A673 (cell line): ENCODE data around the gene TXLNA. TPM values are rescaled to one million over a fixed set of nuclear protein-coding genes. Genes with fewer than 3 reads are reported as not detected.

Source experiments
- BruUV-seq: library from RNA; stranded (reverse); fragments of 400-500 nt; replicated peaks from 2 replicates; lab custom pipeline; 2021; lab: Mats Ljungman, UMichigan
- CTCF ChIA-PET: fragments of 300-600 bp; sonication (Branson Sonifier 250); formaldehyde crosslinking; loops from one replicate; lab custom pipeline; 2022; ENCODE audit warnings: antibody characterized with exemption; lab: Charles Lee
- POLR2A ChIA-PET: fragments of 300-600 bp; sonication (Branson Sonifier 250); formaldehyde crosslinking; loops from one replicate; lab custom pipeline; 2022; ENCODE audit warnings: antibody characterized with exemption; ENCODE audit not compliant: low non-redundant PET; lab: Charles Lee
- DNase-seq: peaks from one replicate; pipeline ENCODE4 v3.0.0-alpha.2; 2015; ENCODE audit warnings: low spot score
- H3K27ac ChIP-seq: fragments of 200-600 bp; sonication (generic); 2 replicates; pipeline ENCODE4 v1.5.1; 2016; ENCODE audit warnings: mixed run types, low read depth, mild to moderate bottlenecking, mixed read lengths, antibody characterized with exemption, low read length; ENCODE audit not compliant: poor library complexity, severe bottlenecking
- H3K27me3 ChIP-seq: fragments of 200-600 bp; sonication (generic); replicated peaks from 2 replicates; pipeline ENCODE4 v1.6.1; 2017; ENCODE audit warnings: mixed run types, low read depth, mild to moderate bottlenecking, mixed read lengths, antibody characterized with exemption, low read length; ENCODE audit not compliant: insufficient read depth, poor library complexity
- H3K36me3 ChIP-seq: fragments of 200-600 bp; sonication (generic); 2 replicates; pipeline ENCODE4 v1.6.1; 2016; ENCODE audit warnings: mixed run types, mild to moderate bottlenecking, mixed read lengths, antibody characterized with exemption, low read length; ENCODE audit not compliant: insufficient read depth, poor library complexity, severe bottlenecking
- H3K4me1 ChIP-seq: fragments of 200-600 bp; sonication (generic); 2 replicates; pipeline ENCODE4 v1.6.1; 2017; ENCODE audit warnings: mixed run types, mild to moderate bottlenecking, mixed read lengths, antibody characterized with exemption, low read length; ENCODE audit not compliant: insufficient read depth, poor library complexity, severe bottlenecking
- H3K4me3 ChIP-seq: fragments of 200-600 bp; sonication (generic); 2 replicates; pipeline ENCODE4 v1.5.1; 2016; ENCODE audit warnings: low read depth, mixed run types, mild to moderate bottlenecking, mixed read lengths, low read length; ENCODE audit not compliant: poor library complexity, severe bottlenecking
- H3K9me3 ChIP-seq: fragments of 200-600 bp; sonication (generic); 2 replicates; pipeline ENCODE4 v1.6.1; 2016; ENCODE audit warnings: mixed run types, low read depth, mild to moderate bottlenecking, mixed read lengths, antibody characterized with exemption, low read length; ENCODE audit not compliant: poor library complexity, severe bottlenecking
- EZH2 ChIP-seq: fragments of 200-600 bp; sonication (generic); IDR thresholded peaks from 2 replicates; pipeline ENCODE4 v1.6.1; 2017; ENCODE audit warnings: borderline replicate concordance, low read depth, mild to moderate bottlenecking, mixed read lengths, antibody characterized with exemption, low read length; ENCODE audit not compliant: poor library complexity, severe bottlenecking
- intact Hi-C: fragments of 100-400 bp; cut with micrococcal nuclease; formaldehyde crosslinking; loops from one replicate; pipeline ENCODE4 v1.10.0; 2022; ENCODE audit not compliant: unreplicated experiment
- total RNA-seq: library from RNA; stranded (reverse); gene quantifications from 2 replicates; pipeline ENCODE4 v1.2.3, GENCODE V29; 2021
- TF ChIP-seq, protein P1 (sequence below): fragments of 300-800, 200-600 bp; sonication (generic); conservative IDR thresholded peaks from 2 replicates; pipeline ENCODE4 v1.5.1; 2017; ENCODE audit warnings: low read depth, mild to moderate bottlenecking, antibody characterized with exemption, low read length, moderate library complexity, mixed read lengths

The TXLNA gene
- total RNA-seq, 1 experiment from 2014 or later = 62.7 TPM

DNA sequence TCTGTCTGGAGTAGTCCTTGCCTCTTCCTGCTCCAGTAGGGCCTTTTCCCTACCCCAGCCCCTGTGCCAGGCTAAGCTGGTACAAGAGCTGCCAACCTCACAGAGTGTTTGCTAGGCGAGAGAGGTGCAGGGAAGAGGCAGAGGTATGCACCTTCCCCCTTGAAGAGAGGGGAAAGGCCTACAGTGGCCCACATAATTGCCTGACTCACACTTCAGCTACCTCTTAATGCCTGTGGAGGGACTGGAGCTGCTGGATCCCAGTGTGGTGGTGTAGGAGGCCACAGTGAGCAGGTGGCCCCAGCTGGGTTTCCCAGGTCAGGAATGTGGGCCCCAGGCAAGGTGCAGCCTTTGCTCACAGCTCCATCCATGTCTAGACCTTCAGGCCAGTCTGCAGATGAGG, 17.6 kb downstream of the TXLNA start:
- intact Hi-C loops = no loop called here
- ChIA-PET POLR2A (no interaction called here), CTCF (no interaction called here)
- no peak overlapping the region for H3K4me3 ChIP-seq
- H3K27ac ChIP-seq = no peak overlapping the region
- peaks cover 51% of the 10 kb centered on the region for H3K36me3 ChIP-seq
- H3K4me1 ChIP-seq = peaks cover 14% of the 10 kb centered on the region
- no TSS peak for BruUV-seq
- no peak for TF ChIP-seq EZH2
- TF ChIP-seq, protein P1, sequence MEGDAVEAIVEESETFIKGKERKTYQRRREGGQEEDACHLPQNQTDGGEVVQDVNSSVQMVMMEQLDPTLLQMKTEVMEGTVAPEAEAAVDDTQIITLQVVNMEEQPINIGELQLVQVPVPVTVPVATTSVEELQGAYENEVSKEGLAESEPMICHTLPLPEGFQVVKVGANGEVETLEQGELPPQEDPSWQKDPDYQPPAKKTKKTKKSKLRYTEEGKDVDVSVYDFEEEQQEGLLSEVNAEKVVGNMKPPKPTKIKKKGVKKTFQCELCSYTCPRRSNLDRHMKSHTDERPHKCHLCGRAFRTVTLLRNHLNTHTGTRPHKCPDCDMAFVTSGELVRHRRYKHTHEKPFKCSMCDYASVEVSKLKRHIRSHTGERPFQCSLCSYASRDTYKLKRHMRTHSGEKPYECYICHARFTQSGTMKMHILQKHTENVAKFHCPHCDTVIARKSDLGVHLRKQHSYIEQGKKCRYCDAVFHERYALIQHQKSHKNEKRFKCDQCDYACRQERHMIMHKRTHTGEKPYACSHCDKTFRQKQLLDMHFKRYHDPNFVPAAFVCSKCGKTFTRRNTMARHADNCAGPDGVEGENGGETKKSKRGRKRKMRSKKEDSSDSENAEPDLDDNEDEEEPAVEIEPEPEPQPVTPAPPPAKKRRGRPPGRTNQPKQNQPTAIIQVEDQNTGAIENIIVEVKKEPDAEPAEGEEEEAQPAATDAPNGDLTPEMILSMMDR = no peak
- no peaks in the 10 kb centered on the region for H3K27me3 ChIP-seq
- DNase-seq = no peak
- no peaks in the 10 kb centered on the region for H3K9me3 ChIP-seq

DNA sequence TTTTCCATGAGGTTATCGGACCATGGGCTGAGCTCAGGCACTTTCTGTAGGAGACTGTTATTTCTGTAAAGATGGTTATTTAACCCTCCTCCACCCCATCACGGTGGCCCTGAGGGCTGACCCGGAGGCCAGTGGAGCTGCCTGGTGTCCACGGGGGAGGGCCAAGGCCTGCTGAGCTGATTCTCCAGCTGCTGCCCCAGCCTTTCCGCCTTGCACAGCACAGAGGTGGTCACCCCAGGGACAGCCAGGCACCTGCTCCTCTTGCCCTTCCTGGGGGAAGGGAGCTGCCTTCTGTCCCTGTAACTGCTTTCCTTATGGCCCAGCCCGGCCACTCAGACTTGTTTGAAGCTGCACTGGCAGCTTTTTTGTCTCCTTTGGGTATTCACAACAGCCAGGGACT, 18.4 kb downstream of the TXLNA start:
- no peaks in the 10 kb centered on the region for H3K27me3 ChIP-seq
- BruUV-seq = no TSS peak
- TF ChIP-seq EZH2 = no peak
- TF ChIP-seq, protein P1 = no peak
- ChIA-PET POLR2A (no interaction called here), CTCF (no interaction called here)
- H3K4me3 ChIP-seq = no peak overlapping the region
- H3K9me3 ChIP-seq = no peaks in the 10 kb centered on the region
- H3K36me3 ChIP-seq = peaks cover 44% of the 10 kb centered on the region
- no peak overlapping the region for H3K27ac ChIP-seq
- DNase-seq = no peak
- peaks cover 14% of the 10 kb centered on the region for H3K4me1 ChIP-seq
- intact Hi-C loops = no loop called here

DNA sequence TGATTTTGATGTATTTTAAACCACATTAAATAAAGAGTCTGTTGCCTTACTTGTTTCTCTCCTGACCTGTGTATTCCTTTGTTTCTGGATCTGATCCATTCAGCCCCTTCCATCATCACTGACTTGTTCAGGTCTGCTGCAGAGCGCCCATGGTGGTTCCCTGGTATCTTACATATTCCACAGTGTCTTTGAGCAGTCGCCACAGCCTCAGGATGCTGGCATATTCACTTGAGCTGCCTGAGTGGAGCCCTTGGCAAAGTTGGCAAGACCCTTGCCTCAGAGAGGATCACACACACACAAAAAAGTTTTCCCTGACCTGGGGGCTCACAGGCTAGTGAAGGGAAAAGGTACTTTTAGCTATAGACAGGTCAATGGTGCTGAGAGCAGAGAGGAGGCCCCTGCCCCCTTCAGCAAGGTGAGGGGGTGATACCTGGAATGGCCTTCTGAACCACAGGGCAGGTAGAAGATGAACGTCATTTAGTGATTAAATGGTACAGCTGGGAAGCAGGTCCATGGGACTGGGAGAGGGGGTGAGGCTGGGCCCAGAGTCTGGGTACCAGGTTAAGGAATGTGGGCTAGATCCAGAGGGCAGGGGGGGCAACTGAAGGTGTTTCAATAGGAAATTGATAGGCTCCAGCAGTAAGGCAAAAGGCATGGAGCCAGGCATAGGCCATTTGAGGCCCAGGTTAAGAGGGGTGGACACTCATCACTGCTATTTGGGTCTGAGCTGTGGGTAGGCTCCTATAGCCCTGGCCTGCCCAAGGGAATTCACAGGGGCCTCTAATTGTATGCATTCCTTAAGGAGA, 19.0 kb downstream of the TXLNA start:
- Histone ChIP-seq H3K27ac (no peak overlapping the region), H3K9me3 (no peaks in the 10 kb centered on the region), H3K4me3 (no peak overlapping the region), H3K4me1 (peaks cover 14% of the 10 kb centered on the region), H3K36me3 (peaks cover 38% of the 10 kb centered on the region), H3K27me3 (no peaks in the 10 kb centered on the region)
- intact Hi-C loops = no loop called here
- ChIA-PET POLR2A (no interaction called here), CTCF (no interaction called here)
- TF ChIP-seq EZH2 = no peak
- TF ChIP-seq, protein P1 = no peak
- no TSS peak for BruUV-seq
- no peak for DNase-seq
